Adrenal gland (tissue), 5 donors: ENCODE data around the gene CNGA1.

Source experiments
- POLR2A ChIP-seq, 2 donors: fragments of 450-650 bp; IDR thresholded peaks; one replicate each; pipeline ENCODE4 v1.6.1; 2017; ENCODE audit warnings: antibody characterized with exemption in 2 of 2, mild to moderate bottlenecking in 2 of 2, moderate library complexity in 1 of 2
- TF ChIP-seq, protein P1 (sequence below), 6 experiments: fragments of 450-650 bp in 4 of 6; fragments of 200-600 bp in 2 of 6; sonication (generic) in 1 of 6; IDR thresholded peaks; 1 replicate in 5 of 6; 2 replicates in 1 of 6; pipeline versions ENCODE4 v1.5.1 to v1.8.0; 2016 to 2021; ENCODE audit warnings: antibody characterized with exemption in 6 of 6, mild to moderate bottlenecking in 2 of 6, moderate library complexity in 1 of 6
- donor health status: DM: no; HTN: no; CAD: no.

DNA sequence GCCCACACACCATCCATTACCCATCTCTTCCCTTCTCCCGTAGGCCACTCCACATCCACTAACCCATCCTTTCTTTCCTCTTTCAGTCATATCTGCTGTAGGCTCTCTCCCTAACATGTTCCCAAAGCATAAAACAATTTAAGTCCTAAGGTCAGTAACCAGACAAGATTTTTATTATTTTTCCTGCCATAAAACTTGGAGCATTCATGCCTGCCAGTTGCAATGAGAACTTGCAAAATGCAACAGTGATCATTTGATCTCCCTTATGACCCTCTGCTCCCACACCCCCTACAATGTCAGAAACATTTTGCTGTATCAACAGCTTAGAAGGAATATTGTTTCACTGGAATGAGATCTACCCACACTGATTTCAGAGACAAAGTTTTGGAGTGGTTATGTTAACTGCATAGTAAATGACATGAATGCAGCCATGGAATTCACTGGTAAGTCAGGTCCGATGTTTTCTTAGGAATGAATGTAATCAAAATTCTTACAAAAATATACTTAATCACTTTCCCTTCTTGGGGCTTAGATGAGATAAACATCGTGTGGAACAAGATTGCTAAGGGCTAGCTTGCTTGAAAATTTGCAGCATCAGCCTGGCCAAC, 5.8 kb upstream of the CNGA1 start:
- no peak for TF ChIP-seq POLR2A (IDR thresholded peaks at IDR 0.05)
- TF ChIP-seq, protein P1, sequence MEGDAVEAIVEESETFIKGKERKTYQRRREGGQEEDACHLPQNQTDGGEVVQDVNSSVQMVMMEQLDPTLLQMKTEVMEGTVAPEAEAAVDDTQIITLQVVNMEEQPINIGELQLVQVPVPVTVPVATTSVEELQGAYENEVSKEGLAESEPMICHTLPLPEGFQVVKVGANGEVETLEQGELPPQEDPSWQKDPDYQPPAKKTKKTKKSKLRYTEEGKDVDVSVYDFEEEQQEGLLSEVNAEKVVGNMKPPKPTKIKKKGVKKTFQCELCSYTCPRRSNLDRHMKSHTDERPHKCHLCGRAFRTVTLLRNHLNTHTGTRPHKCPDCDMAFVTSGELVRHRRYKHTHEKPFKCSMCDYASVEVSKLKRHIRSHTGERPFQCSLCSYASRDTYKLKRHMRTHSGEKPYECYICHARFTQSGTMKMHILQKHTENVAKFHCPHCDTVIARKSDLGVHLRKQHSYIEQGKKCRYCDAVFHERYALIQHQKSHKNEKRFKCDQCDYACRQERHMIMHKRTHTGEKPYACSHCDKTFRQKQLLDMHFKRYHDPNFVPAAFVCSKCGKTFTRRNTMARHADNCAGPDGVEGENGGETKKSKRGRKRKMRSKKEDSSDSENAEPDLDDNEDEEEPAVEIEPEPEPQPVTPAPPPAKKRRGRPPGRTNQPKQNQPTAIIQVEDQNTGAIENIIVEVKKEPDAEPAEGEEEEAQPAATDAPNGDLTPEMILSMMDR (IDR thresholded peaks at IDR 0.05), result no peak
